Measurements from ENCODE around the gene SCN5A.

Gene SCN5A

DNA sequence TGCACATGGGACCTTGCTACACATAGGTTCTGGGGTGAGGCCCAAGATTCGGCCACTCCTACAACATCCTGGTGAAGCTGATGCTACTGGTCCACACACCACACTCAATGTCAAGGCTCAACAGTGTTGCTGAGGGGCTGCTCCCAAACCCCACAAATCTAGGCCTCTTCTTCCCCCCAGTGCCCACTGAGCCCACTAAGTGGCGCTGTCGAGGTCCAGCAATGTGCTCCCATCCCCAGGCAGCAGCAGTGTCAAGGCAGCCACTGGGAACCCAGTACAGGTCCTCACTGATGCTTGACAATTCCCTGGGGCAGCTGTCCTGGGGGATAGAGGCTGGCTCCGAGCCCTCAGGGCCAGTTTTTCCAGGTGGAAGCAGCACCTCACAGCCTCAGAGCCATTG, 21.5 kb downstream of the SCN5A start:
- no peaks in the 10 kb centered on the region for H3K9me3 ChIP-seq (ENCODE audit: control insufficient read depth, insufficient read depth, low read length)
- H3K36me3 ChIP-seq (ENCODE audit: insufficient read depth, low read length): no peaks in the 10 kb centered on the region
- no peak overlapping the region for H3K9ac ChIP-seq (ENCODE audit: low read depth, low read length)
- peaks cover 9% of the 10 kb centered on the region for H3K4me1 ChIP-seq (ENCODE audit: insufficient read depth, low read length)

DNA sequence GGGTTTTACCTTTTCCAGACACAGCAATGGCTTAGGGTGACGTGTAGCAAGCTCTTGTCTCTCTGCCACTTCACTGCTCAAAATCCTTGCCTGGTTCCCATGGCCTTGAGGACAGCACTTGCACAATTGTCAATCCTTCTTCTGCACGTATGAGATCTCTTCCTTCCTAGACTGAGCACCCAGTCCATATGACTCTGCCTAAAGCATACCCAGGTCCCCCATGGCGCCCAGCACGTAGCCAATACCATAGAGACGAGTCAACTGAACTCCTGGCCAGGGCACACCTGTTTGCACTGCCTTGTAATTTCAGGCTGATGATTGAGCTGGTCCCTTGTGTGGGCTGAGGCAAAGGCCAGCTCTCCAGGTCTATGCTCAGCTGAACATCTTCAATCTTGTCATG, 23.3 kb downstream of the SCN5A start:
- peaks cover 9% of the 10 kb centered on the region for H3K4me1 ChIP-seq (ENCODE audit: insufficient read depth, low read length)
- no peaks in the 10 kb centered on the region for H3K9me3 ChIP-seq (ENCODE audit: control insufficient read depth, insufficient read depth, low read length)
- no peak overlapping the region for H3K9ac ChIP-seq (ENCODE audit: low read depth, low read length)
- no peaks in the 10 kb centered on the region for H3K36me3 ChIP-seq (ENCODE audit: insufficient read depth, low read length)

DNA sequence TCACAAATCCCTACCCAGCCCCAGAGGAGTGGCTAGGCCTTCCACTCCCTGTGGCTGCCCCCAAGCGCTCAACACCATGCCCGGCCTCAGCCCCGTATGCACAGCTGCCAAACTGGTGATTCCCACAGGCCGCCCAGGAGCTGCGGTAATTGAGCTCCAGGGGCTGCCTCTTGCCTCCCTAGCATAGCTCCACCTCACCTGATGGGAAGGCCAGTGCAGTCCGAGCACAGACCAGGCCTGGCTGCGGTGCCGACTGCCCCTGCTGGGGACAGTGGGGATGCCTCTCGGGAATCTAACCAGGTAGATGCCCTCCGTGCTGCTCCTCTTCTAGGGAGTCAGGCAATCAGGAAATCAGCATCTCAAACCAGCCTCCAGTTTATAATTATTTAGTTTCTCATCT, 25.9 kb downstream of the SCN5A start:
- Histone ChIP-seq H3K4me1 (ENCODE audit: insufficient read depth, low read length) (no peaks in the 10 kb centered on the region), H3K9me3 (ENCODE audit: control insufficient read depth, insufficient read depth, low read length) (no peaks in the 10 kb centered on the region), H3K9ac (ENCODE audit: low read depth, low read length) (no peak overlapping the region), H3K36me3 (ENCODE audit: insufficient read depth, low read length) (no peaks in the 10 kb centered on the region)

DNA sequence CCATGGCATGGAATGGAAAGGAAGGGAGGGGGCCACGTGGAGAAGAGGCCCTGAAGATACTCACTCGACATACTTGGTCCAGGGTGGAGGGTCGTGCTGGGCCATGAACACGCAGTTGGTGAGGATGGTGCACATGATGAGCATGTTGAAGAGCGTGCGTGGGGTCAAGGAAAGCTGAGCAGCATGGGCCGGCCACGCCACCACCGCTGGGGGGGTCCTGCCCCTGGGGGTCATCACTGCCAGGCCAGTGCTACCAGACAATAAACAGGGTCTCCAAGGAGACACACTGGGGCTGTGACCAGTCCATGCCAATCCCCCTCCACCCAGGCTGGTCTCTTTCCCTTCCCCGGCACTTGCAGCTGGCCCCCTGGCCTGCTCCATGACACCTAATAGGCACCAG, 27.2 kb downstream of the SCN5A start:
- Histone ChIP-seq H3K9ac (ENCODE audit: low read depth, low read length) (no peak overlapping the region), H3K4me1 (ENCODE audit: insufficient read depth, low read length) (no peaks in the 10 kb centered on the region), H3K9me3 (ENCODE audit: control insufficient read depth, insufficient read depth, low read length) (no peaks in the 10 kb centered on the region), H3K36me3 (ENCODE audit: insufficient read depth, low read length) (no peaks in the 10 kb centered on the region)

DNA sequence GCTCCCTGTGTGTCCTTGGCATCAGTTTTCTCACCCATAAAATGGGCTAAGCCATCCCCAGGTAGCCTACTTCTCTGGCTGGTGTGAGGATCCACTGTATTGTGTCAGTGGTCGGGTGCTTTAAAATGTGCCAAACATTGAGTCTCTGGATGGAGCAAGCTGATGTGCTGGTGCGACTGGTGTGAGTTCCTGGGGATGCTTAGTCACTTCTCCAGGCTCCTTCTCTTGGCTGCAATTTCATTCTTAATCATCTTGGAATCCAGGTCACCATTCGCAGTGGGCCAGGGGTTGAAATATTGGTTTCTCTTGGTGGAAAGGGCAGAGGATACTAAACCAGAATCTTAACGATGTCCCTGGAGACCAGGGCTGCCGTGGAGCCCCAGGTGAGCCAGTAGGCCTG, 29.3 kb downstream of the SCN5A start:
- Histone ChIP-seq H3K9me3 (ENCODE audit: control insufficient read depth, insufficient read depth, low read length) (no peaks in the 10 kb centered on the region), H3K9ac (ENCODE audit: low read depth, low read length) (no peak overlapping the region), H3K36me3 (ENCODE audit: insufficient read depth, low read length) (no peaks in the 10 kb centered on the region), H3K4me1 (ENCODE audit: insufficient read depth, low read length) (no peaks in the 10 kb centered on the region)

DNA sequence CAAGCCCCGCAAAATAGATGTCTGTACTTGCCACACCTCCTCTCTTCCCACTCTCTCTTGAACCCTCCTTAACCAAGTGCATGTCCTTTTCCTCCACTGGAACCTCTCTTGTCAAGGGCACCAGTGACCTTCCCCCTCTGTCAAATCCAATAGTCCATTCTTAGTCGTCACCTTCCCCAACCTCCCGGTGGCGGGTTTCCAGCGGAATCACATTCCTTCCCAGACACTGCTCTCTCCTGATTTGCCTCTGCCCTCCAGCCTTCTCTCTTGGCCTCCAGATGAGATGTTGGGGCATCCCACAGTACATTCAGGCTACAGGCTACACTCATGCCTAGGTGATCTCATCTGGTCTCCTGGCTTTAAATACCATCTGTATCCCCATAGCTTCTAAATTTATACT, 31.1 kb downstream of the SCN5A start:
- H3K9me3 ChIP-seq (ENCODE audit: control insufficient read depth, insufficient read depth, low read length): no peaks in the 10 kb centered on the region
- H3K36me3 ChIP-seq (ENCODE audit: insufficient read depth, low read length): no peaks in the 10 kb centered on the region
- H3K4me1 ChIP-seq (ENCODE audit: insufficient read depth, low read length): no peaks in the 10 kb centered on the region
- H3K9ac ChIP-seq (ENCODE audit: low read depth, low read length): no peak overlapping the region

DNA sequence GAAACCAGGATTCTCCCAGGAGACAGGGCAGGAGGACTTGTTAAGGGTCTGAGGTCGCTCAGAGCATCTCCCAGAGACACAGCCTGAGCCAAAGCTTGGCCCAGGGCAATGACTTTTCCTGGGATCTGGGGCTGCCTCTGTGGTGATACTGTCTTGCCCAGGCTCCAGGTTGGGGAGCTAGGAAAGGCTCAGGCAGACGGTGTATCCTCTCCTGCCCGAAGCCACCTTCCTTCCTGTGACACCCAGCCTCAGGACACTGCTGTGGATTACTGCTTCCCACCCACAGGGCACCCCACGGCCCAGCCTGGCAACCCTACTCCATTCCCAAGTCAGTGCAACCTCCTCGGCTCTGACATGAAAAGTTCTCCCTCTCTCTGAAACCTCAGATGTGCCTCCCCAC, 31.9 kb downstream of the SCN5A start:
- Histone ChIP-seq H3K36me3 (ENCODE audit: insufficient read depth, low read length) (no peaks in the 10 kb centered on the region), H3K9ac (ENCODE audit: low read depth, low read length) (no peak overlapping the region), H3K4me1 (ENCODE audit: insufficient read depth, low read length) (no peaks in the 10 kb centered on the region), H3K9me3 (ENCODE audit: control insufficient read depth, insufficient read depth, low read length) (no peaks in the 10 kb centered on the region)

DNA sequence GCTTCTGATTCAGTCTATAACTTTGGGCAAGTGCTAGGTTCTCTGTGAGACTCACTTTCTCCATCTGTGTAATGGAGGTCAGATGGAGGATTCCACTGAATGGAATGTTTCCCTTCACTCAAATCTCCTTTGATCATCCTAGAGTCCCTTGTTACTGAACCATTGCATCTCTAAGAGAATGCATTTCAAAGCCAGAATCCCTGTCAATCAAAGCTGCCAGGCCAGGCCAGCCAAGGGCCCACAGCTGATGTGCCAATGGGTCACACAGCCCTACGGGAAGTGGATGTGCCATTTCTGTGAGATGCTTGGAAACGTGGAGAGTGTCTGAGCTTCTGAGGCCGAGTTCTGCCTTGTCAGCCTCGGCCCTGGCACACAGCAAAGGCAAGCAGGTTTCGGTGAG, 32.4 kb downstream of the SCN5A start:
- Histone ChIP-seq H3K9ac (ENCODE audit: low read depth, low read length) (no peak overlapping the region), H3K36me3 (ENCODE audit: insufficient read depth, low read length) (no peaks in the 10 kb centered on the region), H3K9me3 (ENCODE audit: control insufficient read depth, insufficient read depth, low read length) (no peaks in the 10 kb centered on the region)

DNA sequence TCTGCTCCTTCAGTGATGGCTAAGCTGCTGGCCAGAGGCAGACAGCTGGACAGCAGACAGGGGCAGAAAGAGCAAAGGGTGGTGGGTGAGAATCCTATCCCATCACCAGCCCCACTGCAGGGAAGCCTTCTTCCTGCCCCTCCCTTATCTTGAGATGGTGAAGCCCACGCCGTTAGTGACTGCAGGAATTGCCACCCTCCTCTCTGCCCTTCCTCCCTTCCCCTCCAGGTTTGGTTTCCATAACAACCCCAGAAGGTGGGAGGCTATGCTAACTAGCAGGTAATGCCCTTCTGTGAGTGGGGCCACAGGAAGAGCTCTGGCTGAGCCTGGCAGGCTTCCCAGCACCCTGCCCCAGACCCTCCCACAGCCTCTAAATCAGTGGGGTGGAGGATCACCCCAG, 32.8 kb downstream of the SCN5A start:
- Histone ChIP-seq H3K9ac (ENCODE audit: low read depth, low read length) (no peak overlapping the region), H3K36me3 (ENCODE audit: insufficient read depth, low read length) (no peaks in the 10 kb centered on the region), H3K4me1 (ENCODE audit: insufficient read depth, low read length) (no peaks in the 10 kb centered on the region), H3K9me3 (ENCODE audit: control insufficient read depth, insufficient read depth, low read length) (no peaks in the 10 kb centered on the region)

More for the DNA sequence above, 32.4 kb downstream of the SCN5A start:
- H3K4me1 ChIP-seq (ENCODE audit: insufficient read depth, low read length): no peaks in the 10 kb centered on the region

DNA sequence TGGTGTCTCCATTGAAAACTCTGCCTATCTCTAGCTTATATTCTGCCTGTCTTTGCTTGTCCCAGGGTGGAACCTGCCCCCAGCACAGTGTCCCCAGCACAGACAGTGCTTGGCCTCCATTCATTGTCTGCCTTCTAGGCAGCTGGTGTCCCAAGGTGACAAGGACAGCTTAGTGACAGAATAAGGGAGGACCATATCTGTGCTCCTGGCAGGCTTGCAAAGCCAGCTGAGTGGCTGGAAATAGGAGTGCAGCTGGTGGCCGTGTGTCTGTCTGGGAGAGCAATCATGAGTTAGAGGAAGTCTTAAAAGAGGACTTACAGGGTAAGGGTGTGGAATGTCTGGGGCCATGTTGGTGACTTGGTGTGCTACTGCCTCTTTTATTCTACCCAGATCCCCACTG, 33.4 kb downstream of the SCN5A start:
- H3K9ac ChIP-seq (ENCODE audit: low read depth, low read length): no peak overlapping the region
- no peaks in the 10 kb centered on the region for H3K4me1 ChIP-seq (ENCODE audit: insufficient read depth, low read length)
- H3K9me3 ChIP-seq (ENCODE audit: control insufficient read depth, insufficient read depth, low read length): no peaks in the 10 kb centered on the region
- no peaks in the 10 kb centered on the region for H3K36me3 ChIP-seq (ENCODE audit: insufficient read depth, low read length)

DNA sequence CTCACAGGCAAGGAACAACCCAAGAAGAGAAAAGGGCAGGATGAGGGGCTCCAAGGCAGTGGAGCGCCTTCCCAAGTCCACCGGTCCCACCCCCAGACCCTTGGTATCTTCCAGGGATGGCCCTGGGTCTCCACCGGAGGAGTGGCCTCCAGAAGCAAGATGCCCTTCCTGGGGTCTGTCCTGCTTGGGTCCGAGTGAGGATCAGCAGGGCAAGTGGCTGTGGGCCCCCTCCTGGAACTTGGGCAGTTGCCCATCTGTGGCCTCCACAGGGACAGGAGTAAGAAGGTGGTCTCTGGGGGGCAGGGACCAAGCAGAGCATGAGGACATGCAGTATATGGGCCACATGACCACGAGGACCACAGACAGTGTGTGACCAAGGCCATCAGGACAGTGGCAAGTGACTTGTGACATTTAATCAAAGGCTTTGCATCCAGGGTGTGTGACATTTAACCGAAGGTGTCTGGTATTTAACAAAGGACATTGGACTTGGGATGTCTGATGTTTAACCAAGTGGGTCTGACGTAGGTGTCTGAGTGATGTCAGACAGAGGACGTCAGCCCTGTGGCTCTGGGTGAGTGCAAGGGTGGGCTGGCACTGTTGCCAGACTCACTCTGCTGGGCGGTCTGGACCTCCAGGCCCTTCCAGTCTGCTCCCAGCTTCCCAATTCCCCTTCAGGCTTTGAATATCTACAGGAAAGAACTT, 34.7 kb downstream of the SCN5A start:
- Histone ChIP-seq H3K36me3 (ENCODE audit: insufficient read depth, low read length) (no peaks in the 10 kb centered on the region), H3K9ac (ENCODE audit: low read depth, low read length) (no peak overlapping the region), H3K4me1 (ENCODE audit: insufficient read depth, low read length) (no peaks in the 10 kb centered on the region), H3K9me3 (ENCODE audit: control insufficient read depth, insufficient read depth, low read length) (no peaks in the 10 kb centered on the region)

DNA sequence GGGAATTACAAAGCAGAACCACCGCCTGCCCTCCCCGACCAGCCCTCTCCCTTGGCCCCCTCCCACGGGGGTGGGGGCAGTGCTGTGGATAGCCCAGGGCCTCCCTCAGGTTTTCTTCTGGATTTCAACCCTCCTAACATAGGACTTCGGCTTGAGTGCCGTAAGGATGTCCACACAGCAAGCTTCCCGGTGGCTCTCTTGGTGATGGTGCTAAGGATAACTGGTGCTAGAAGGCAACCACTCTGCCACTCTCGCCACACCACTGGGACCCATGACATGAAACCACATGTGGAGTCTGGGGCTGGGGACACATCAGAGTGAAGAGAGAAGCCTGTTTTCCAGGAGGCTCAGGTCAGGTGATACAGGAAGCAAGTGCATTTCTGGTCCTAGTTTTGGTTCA, 35.4 kb downstream of the SCN5A start:
- H3K36me3 ChIP-seq (ENCODE audit: insufficient read depth, low read length): no peaks in the 10 kb centered on the region
- H3K4me1 ChIP-seq (ENCODE audit: insufficient read depth, low read length): no peaks in the 10 kb centered on the region
- no peaks in the 10 kb centered on the region for H3K9me3 ChIP-seq (ENCODE audit: control insufficient read depth, insufficient read depth, low read length)
- H3K9ac ChIP-seq (ENCODE audit: low read depth, low read length): no peak overlapping the region

DNA sequence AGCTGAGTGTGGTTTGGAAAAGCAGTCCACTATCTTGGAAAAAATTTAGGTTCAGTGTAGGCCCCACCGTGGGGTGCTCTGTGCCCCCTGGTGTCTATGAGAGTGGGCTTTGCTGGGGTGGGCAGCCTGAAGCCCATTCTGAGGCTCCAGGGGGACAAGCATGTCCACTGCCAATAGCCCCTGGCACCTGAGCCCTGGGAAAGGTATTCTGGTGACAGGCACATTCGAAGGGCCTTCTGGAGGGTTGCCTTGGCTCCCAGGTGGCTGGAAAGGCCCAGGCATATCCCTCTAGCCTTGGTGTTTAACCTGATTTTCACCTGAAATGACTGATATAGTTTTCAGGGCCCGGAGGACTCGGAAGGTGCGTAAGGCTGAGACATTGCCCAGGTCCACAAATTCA, 36.1 kb downstream of the SCN5A start:
- H3K4me1 ChIP-seq (ENCODE audit: insufficient read depth, low read length): no peaks in the 10 kb centered on the region
- no peaks in the 10 kb centered on the region for H3K36me3 ChIP-seq (ENCODE audit: insufficient read depth, low read length)
- H3K9ac ChIP-seq (ENCODE audit: low read depth, low read length): no peak overlapping the region
- H3K9me3 ChIP-seq (ENCODE audit: control insufficient read depth, insufficient read depth, low read length): no peaks in the 10 kb centered on the region

DNA sequence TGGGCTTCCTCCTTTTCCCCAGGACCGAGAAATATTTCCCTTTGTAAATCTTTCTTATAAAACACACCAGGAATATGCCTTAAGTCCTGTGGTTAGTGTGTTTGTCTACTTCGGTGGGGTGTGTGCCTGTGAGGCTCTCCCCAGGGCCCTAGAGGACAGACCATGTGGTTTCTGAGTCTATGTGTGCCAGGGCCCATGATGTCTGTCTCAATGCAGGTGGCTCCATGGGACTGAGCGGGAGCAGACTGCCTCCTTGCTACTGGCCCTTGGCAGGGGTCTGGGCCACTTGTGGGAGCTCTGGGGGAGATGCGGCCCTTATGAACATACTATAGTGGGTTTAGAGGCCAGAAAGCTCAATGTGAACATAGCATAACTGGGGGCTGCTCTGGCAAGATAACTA, 37.6 kb downstream of the SCN5A start:
- Histone ChIP-seq H3K4me1 (ENCODE audit: insufficient read depth, low read length) (no peaks in the 10 kb centered on the region), H3K9me3 (ENCODE audit: control insufficient read depth, insufficient read depth, low read length) (no peaks in the 10 kb centered on the region), H3K9ac (ENCODE audit: low read depth, low read length) (no peak overlapping the region), H3K36me3 (ENCODE audit: insufficient read depth, low read length) (no peaks in the 10 kb centered on the region)

DNA sequence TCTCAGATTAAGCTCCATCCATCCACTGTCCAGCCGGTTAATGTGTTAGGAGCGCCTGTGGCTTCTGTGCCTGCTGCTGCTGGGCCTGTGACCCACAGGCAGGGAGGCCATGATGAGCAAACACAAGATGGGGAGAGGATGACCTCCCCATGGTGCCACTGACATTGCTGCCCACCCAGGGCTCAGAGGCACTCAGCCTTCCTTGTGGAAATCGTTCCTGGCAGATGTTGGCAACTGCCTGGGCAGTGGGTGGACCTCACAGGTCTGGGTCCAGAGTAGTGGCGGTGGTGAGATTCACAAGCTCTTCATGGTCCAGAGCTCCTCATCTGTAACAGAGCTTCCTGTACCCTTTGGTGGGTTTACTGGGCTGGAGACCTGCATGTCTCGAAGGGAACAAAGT, 38.6 kb downstream of the SCN5A start:
- Histone ChIP-seq H3K9ac (ENCODE audit: low read depth, low read length) (no peak overlapping the region), H3K4me1 (ENCODE audit: insufficient read depth, low read length) (no peaks in the 10 kb centered on the region), H3K36me3 (ENCODE audit: insufficient read depth, low read length) (no peaks in the 10 kb centered on the region), H3K9me3 (ENCODE audit: control insufficient read depth, insufficient read depth, low read length) (no peaks in the 10 kb centered on the region)

DNA sequence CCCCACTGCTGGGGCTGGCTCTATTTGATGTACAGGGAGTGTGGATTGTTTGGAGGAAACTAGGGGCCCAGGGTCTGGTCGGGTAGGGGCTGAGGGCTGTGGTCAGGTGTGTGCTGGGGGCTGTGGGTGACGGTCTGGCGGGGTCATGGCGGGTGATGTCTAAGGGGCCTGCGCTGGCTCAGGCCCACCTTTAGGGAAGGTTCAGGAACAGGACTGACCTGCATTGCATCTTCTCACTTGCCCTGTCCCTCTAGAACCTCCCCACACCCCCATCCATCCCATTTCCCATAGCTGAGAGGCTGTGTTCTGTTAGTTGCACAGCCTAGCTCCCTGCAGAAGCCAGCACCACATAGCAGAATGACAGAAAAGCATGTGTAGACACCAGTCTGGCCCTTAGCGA, 39.1 kb downstream of the SCN5A start:
- Histone ChIP-seq H3K4me1 (ENCODE audit: insufficient read depth, low read length) (no peaks in the 10 kb centered on the region), H3K9me3 (ENCODE audit: control insufficient read depth, insufficient read depth, low read length) (no peaks in the 10 kb centered on the region)

More for the DNA sequence above, 39.1 kb downstream of the SCN5A start:
- Histone ChIP-seq H3K9ac (ENCODE audit: low read depth, low read length) (no peak overlapping the region), H3K36me3 (ENCODE audit: insufficient read depth, low read length) (no peaks in the 10 kb centered on the region)
